Fibroblast of the aortic adventitia (primary cell): ENCODE results near the gene PNCK. TPM values are rescaled to one million over a fixed set of nuclear protein-coding genes. Genes with fewer than 3 reads are reported as not detected.
A peak's percentile ranks its signal among the peaks of the same experiment; 100 is the strongest.

Experiments used
- DNase-seq: peaks from one replicate; pipeline ENCODE4 v3.0.0-alpha.2; 2010; ENCODE audit warnings: low read depth
- H3K4me3 ChIP-seq: 2 replicates; pipeline ENCODE4 v1.5.1; 2011; ENCODE audit warnings: low read depth, mild to moderate bottlenecking, control low read depth, low read length, moderate library complexity
- CTCF ChIP-seq: IDR thresholded peaks from 2 replicates; pipeline ENCODE4 v1.5.1; 2011; ENCODE audit warnings: mild to moderate bottlenecking, low read length, control low read depth, inconsistent platforms; ENCODE audit not compliant: insufficient read depth
- total RNA-seq: library from RNA; depleted of rRNA; stranded (reverse); fragments of >200 nt; gene quantifications from 2 replicates; pipeline ENCODE4 v1.2.3, GENCODE V29; 2012; ENCODE audit warnings: low replicate concordance

PNCK gene
- total RNA-seq, 1 donor, result not detected

GRCh38 chrX:153688506-153688905 lies 14.9 kb upstream of the PNCK start:
- DNase-seq, result no peak
- no peak for TF ChIP-seq CTCF
- H3K4me3 ChIP-seq, result peak overlapping the region; percentile 62

- H3K4me3 ChIP-seq, result no peak overlapping the region
- no peak for DNase-seq
- TF ChIP-seq CTCF, result no peak
Measured at GRCh38 chrX:153688071-153688470, 14.5 kb upstream of the PNCK start.

GRCh38 chrX:153687121-153688039 lies 13.8 kb upstream of the PNCK start, which contains the start of gene SLC6A8:
TSS of gene SLC6A8 (plus strand) at chrX:153687926. CDS start at chrX:153688575, 649 bp downstream.
- TF ChIP-seq CTCF, result peak; percentile 26
- H3K4me3 ChIP-seq, result peak within 1 kb of the TSS; percentile 62
- DNase-seq, result peak; percentile 52

GRCh38 chrX:153686711-153687110 lies 13.1 kb upstream of the PNCK start:
- DNase-seq, result no peak
- H3K4me3 ChIP-seq, result no peak overlapping the region
- TF ChIP-seq CTCF, result no peak

- DNase-seq, result no peak
Measured at GRCh38 chrX:153685751-153686696, 12.4 kb upstream of the PNCK start.

More at GRCh38 chrX:153685751-153686696, 12.4 kb upstream of the PNCK start:
- no peak for TF ChIP-seq CTCF
- H3K4me3 ChIP-seq, result no peak overlapping the region
